ENCODE measurements around the gene B9D1.

B9D1 gene

GRCh38 chr17:19298569-19299213 lies 63.8 kb downstream of the B9D1 start:
- DNase-seq = no peak

- no peak for DNase-seq
Measured at GRCh38 chr17:19296786-19297778, 65.4 kb downstream of the B9D1 start.

- no peak for DNase-seq
Measured at GRCh38 chr17:19295473-19296135, 66.9 kb downstream of the B9D1 start.

- no peak for DNase-seq
Measured at GRCh38 chr17:19294443-19294842, 68.1 kb downstream of the B9D1 start.

Measured in stimulated activated CD4-positive, alpha-beta T cell treated with anti-CD3 and anti-CD28 coated beads, Interleukin-4, amount 100 ng/mL, for 1 hour (primary cell).